IPS-15b (cell line): ENCODE data around the gene DEK.
"Not testable (repeated sequence)": the region's sequence is repeated elsewhere in the genome, so short reads cannot be mapped to it uniquely, and the experiment has no call there.

Source experiments
- H3K27me3 ChIP-seq: one replicate; pipeline ENCODE4 v1.6.1; 2013; ENCODE audit warnings: low read length; ENCODE audit not compliant: control insufficient read depth, insufficient read depth
- H3K36me3 ChIP-seq: one replicate; pipeline ENCODE4 v1.6.1; 2013; ENCODE audit warnings: low read length; ENCODE audit not compliant: control insufficient read depth, insufficient read depth
- H3K4me1 ChIP-seq: one replicate; pipeline ENCODE4 v1.6.1; 2013; ENCODE audit warnings: mild to moderate bottlenecking, low read length; ENCODE audit not compliant: control insufficient read depth, insufficient read depth
- H3K4me3 ChIP-seq: one replicate; pipeline ENCODE4 v1.5.1; 2013; ENCODE audit warnings: low read depth, low read length
- H3K9ac ChIP-seq: one replicate; pipeline ENCODE4 v1.6.1; 2013; ENCODE audit warnings: low read depth, mild to moderate bottlenecking, low read length
- H3K9me3 ChIP-seq: one replicate; pipeline ENCODE4 v1.6.1; 2013; ENCODE audit warnings: mild to moderate bottlenecking, low read length; ENCODE audit not compliant: control insufficient read depth, insufficient read depth

The DEK gene

GRCh38 chr6:18245642-18246041, 18.7 kb downstream of the DEK start:
- Histone ChIP-seq H3K9me3 (no peaks in the 10 kb centered on the region), H3K9ac (no peak overlapping the region), H3K4me3 (no peak overlapping the region), H3K36me3 (peaks cover 4% of the 10 kb centered on the region), H3K4me1 (no peaks in the 10 kb centered on the region), H3K27me3 (no peaks in the 10 kb centered on the region)

GRCh38 chr6:18245079-18245478, 19.3 kb downstream of the DEK start:
- no peaks in the 10 kb centered on the region for H3K4me1 ChIP-seq
- H3K9ac ChIP-seq = no peak overlapping the region
- no peaks in the 10 kb centered on the region for H3K9me3 ChIP-seq
- peaks cover 4% of the 10 kb centered on the region for H3K36me3 ChIP-seq
- no peak overlapping the region for H3K4me3 ChIP-seq
- no peaks in the 10 kb centered on the region for H3K27me3 ChIP-seq

- Histone ChIP-seq H3K27me3 (no peaks in the 10 kb centered on the region), H3K9me3 (no peaks in the 10 kb centered on the region), H3K36me3 (peaks cover 4% of the 10 kb centered on the region), H3K9ac (no peak overlapping the region), H3K4me1 (no peaks in the 10 kb centered on the region), H3K4me3 (no peak overlapping the region)
Measured at GRCh38 chr6:18244251-18244650, 20.1 kb downstream of the DEK start.

GRCh38 chr6:18243302-18243893, 20.9 kb downstream of the DEK start:
- Histone ChIP-seq H3K4me1 (no peaks in the 10 kb centered on the region), H3K4me3 (no peak overlapping the region), H3K9me3 (no peaks in the 10 kb centered on the region), H3K9ac (no peak overlapping the region), H3K27me3 (no peaks in the 10 kb centered on the region), H3K36me3 (peaks cover 4% of the 10 kb centered on the region)

GRCh38 chr6:18242062-18242851, 22.1 kb downstream of the DEK start:
- H3K9ac ChIP-seq = no peak overlapping the region
- H3K4me3 ChIP-seq = no peak overlapping the region
- H3K27me3 ChIP-seq = no peaks in the 10 kb centered on the region
- H3K36me3 ChIP-seq = peaks cover 4% of the 10 kb centered on the region
- H3K9me3 ChIP-seq = no peaks in the 10 kb centered on the region
- no peaks in the 10 kb centered on the region for H3K4me1 ChIP-seq

GRCh38 chr6:18241208-18242038, 22.9 kb downstream of the DEK start:
- Histone ChIP-seq H3K27me3 (no peaks in the 10 kb centered on the region), H3K9ac (no peak overlapping the region), H3K4me3 (no peak overlapping the region), H3K9me3 (no peaks in the 10 kb centered on the region), H3K4me1 (no peaks in the 10 kb centered on the region), H3K36me3 (peaks cover 4% of the 10 kb centered on the region)

GRCh38 chr6:18240230-18240629, 24.1 kb downstream of the DEK start:
- H3K4me1 ChIP-seq = no peaks in the 10 kb centered on the region
- no peaks in the 10 kb centered on the region for H3K9me3 ChIP-seq
- H3K4me3 ChIP-seq = no peak overlapping the region
- H3K9ac ChIP-seq = no peak overlapping the region
- no peaks in the 10 kb centered on the region for H3K27me3 ChIP-seq
- peaks cover 9% of the 10 kb centered on the region for H3K36me3 ChIP-seq

- no peaks in the 10 kb centered on the region for H3K4me1 ChIP-seq
- H3K27me3 ChIP-seq = no peaks in the 10 kb centered on the region
- no peak overlapping the region for H3K4me3 ChIP-seq
- no peak overlapping the region for H3K9ac ChIP-seq
- peaks cover 10% of the 10 kb centered on the region for H3K36me3 ChIP-seq
- no peaks in the 10 kb centered on the region for H3K9me3 ChIP-seq
Measured at GRCh38 chr6:18237167-18237566, 27.2 kb downstream of the DEK start.

GRCh38 chr6:18235524-18235923, 28.8 kb downstream of the DEK start:
- Histone ChIP-seq H3K36me3 (peaks cover 10% of the 10 kb centered on the region), H3K9ac (no peak overlapping the region), H3K27me3 (no peaks in the 10 kb centered on the region), H3K4me3 (no peak overlapping the region), H3K4me1 (no peaks in the 10 kb centered on the region), H3K9me3 (no peaks in the 10 kb centered on the region)

GRCh38 chr6:18234564-18234963, 29.8 kb downstream of the DEK start:
- Histone ChIP-seq H3K27me3 (no peaks in the 10 kb centered on the region), H3K9ac (no peak overlapping the region), H3K9me3 (no peaks in the 10 kb centered on the region), H3K36me3 (peaks cover 13% of the 10 kb centered on the region), H3K4me1 (no peaks in the 10 kb centered on the region), H3K4me3 (no peak overlapping the region)

- peaks cover 15% of the 10 kb centered on the region for H3K36me3 ChIP-seq
- H3K27me3 ChIP-seq, H3K9ac ChIP-seq, H3K4me1 ChIP-seq, H3K4me3 ChIP-seq, H3K9me3 ChIP-seq: not testable (repeated sequence)
Measured at GRCh38 chr6:18233770-18234169, 30.6 kb downstream of the DEK start.

GRCh38 chr6:18231856-18232255, 32.5 kb downstream of the DEK start:
- H3K4me3 ChIP-seq, H3K27me3 ChIP-seq, H3K9ac ChIP-seq, H3K9me3 ChIP-seq, H3K4me1 ChIP-seq: not testable (repeated sequence)
- H3K36me3 ChIP-seq = peaks cover 24% of the 10 kb centered on the region
